Measurements from ENCODE around the gene LMAN2L. TPM values are rescaled to one million over a fixed set of nuclear protein-coding genes. Genes with fewer than 3 reads are reported as not detected.

Gene LMAN2L
- total and polyA plus RNA-seq, 9 donors, result 22.5 to 30.3 (median 27.7) TPM

DNA sequence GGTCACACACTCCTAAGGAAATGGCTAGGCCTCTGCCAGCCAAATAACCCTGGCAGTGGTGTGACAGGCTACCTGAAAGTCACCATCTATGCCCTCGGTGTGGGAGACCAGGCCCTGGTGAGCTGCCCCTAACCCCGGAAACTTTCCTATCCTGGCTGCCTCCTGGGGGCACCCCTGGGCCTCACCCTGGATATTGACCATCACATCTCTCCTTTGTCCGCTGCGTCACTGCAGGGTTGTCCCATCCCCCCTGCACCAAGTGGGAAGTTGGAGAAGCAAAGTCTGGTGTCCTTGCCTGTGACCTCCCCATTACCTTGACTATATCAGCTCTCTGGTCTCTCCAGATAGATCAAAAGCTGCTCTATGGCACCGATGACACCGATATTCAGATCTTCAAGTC, 78.5 kb downstream of the LMAN2L start:
- 70% methylated on average over 4 of the region's 6 CpGs for WGBS (ENCODE audit: insufficient coverage)
- Histone ChIP-seq H3K4me1 (ENCODE audit: control insufficient read depth, insufficient read depth, low read length) (no peaks in the 10 kb centered on the region), H3K27me3 (ENCODE audit: control insufficient read depth, insufficient read depth, low read length) (no peaks in the 10 kb centered on the region), H3K9me3 (replicated peaks; ENCODE audit: control insufficient read depth, low read depth, low read length) (no peaks in the 10 kb centered on the region), H3K4me3 (ENCODE audit: low read length) (no peak overlapping the region), H3K27ac (ENCODE audit: low read length) (no peak overlapping the region), H3K36me3 (ENCODE audit: control insufficient read depth, insufficient read depth, low read length) (no peaks in the 10 kb centered on the region)
- DNase-seq, result no peak

DNA sequence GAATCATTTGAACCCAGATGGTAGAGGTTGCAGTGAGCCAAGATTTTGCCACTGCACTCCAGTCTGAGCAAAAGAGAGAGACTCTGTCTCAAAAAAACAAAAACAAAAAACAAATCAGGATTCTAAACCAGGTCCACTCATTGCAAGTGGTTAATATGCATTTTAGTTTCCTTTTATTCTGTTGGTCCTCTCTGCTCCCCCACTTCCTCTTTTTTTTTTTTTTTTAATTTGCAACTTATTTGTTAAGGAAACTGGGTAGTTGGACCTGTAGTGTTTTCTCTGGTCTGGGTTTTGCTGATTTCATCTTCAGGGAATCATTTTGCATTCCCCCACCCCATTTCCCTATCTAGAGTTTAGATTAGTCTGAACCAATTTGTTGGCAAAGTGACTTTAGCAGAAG, 83.3 kb downstream of the LMAN2L start:
- DNase-seq, result no peak
- Histone ChIP-seq H3K9me3 (replicated peaks; ENCODE audit: control insufficient read depth, low read depth, low read length) (no peaks in the 10 kb centered on the region), H3K27ac (ENCODE audit: low read length) (no peak overlapping the region), H3K4me1 (ENCODE audit: control insufficient read depth, insufficient read depth, low read length) (no peaks in the 10 kb centered on the region), H3K36me3 (ENCODE audit: control insufficient read depth, insufficient read depth, low read length) (no peaks in the 10 kb centered on the region), H3K4me3 (ENCODE audit: low read length) (no peak overlapping the region), H3K27me3 (ENCODE audit: control insufficient read depth, insufficient read depth, low read length) (no peaks in the 10 kb centered on the region)

Other genes starting within 250 kb of the LMAN2L start
- 0.13 TPM for gene NEURL3, start 234.7 kb downstream of the LMAN2L start, total RNA-seq
- gene NEURL3, start 234.7 kb downstream of the LMAN2L start, polyA plus RNA-seq (ENCODE audit: insufficient read depth in 1 of 8, insufficient read length in 8 of 8, low replicate concordance in 1 of 8), result under 1 TPM in 5 of 8 donors, not detected in 3; 0.12 to 0.30 (median 0.15) TPM
- 11.3 TPM for gene ARID5A, start 203.3 kb downstream of the LMAN2L start, total RNA-seq
- 10 to 100 TPM; 10.8 to 26.7 (median 22.8) TPM for gene ARID5A, start 203.3 kb downstream of the LMAN2L start, polyA plus RNA-seq (ENCODE audit: insufficient read depth in 1 of 8, insufficient read length in 8 of 8, low replicate concordance in 1 of 8)
- 32.2 TPM for gene KANSL3, start 101.8 kb downstream of the LMAN2L start, total RNA-seq
- gene KANSL3, start 101.8 kb downstream of the LMAN2L start, polyA plus RNA-seq (ENCODE audit: insufficient read depth in 1 of 8, insufficient read length in 8 of 8, low replicate concordance in 1 of 8), result 10 to 100 TPM; 26.2 to 35.3 (median 30.3) TPM
- gene FER1L5, start 97.3 kb downstream of the LMAN2L start, total RNA-seq, result 0.98 TPM
- gene FER1L5, start 97.3 kb downstream of the LMAN2L start, polyA plus RNA-seq (ENCODE audit: insufficient read depth in 1 of 8, insufficient read length in 8 of 8, low replicate concordance in 1 of 8), result 1 to 10 TPM in 5 of 8 donors, under 1 TPM in 3; 0.17 to 3.9 (median 1.1) TPM
- 14.9 TPM for gene CNNM4, start 20.8 kb upstream of the LMAN2L start, total RNA-seq
- 10 to 100 TPM; 19.9 to 30.0 (median 25.0) TPM for gene CNNM4, start 20.8 kb upstream of the LMAN2L start, polyA plus RNA-seq (ENCODE audit: insufficient read depth in 1 of 8, insufficient read length in 8 of 8, low replicate concordance in 1 of 8)
- 4.9 TPM for gene CNNM3, start 76.2 kb upstream of the LMAN2L start, total RNA-seq
- 10 to 100 TPM; 13.5 to 22.2 (median 16.9) TPM for gene CNNM3, start 76.2 kb upstream of the LMAN2L start, polyA plus RNA-seq (ENCODE audit: insufficient read depth in 1 of 8, insufficient read length in 8 of 8, low replicate concordance in 1 of 8)
- 6.5 TPM for gene ANKRD23, start 104.0 kb upstream of the LMAN2L start, total RNA-seq
- gene ANKRD23, start 104.0 kb upstream of the LMAN2L start, polyA plus RNA-seq (ENCODE audit: insufficient read depth in 1 of 8, insufficient read length in 8 of 8, low replicate concordance in 1 of 8), result 1 to 10 TPM; 4.1 to 8.1 (median 7.0) TPM
- gene ANKRD39, start 118.0 kb upstream of the LMAN2L start, total RNA-seq, result 7.5 TPM
- 1 to 10 TPM; 5.9 to 7.7 (median 6.7) TPM for gene ANKRD39, start 118.0 kb upstream of the LMAN2L start, polyA plus RNA-seq (ENCODE audit: insufficient read depth in 1 of 8, insufficient read length in 8 of 8, low replicate concordance in 1 of 8)
- 26.3 TPM for gene SEMA4C, start 130.0 kb upstream of the LMAN2L start, total RNA-seq
- gene SEMA4C, start 130.0 kb upstream of the LMAN2L start, polyA plus RNA-seq (ENCODE audit: insufficient read depth in 1 of 8, insufficient read length in 8 of 8, low replicate concordance in 1 of 8), result 10 to 100 TPM; 28.6 to 39.1 (median 33.7) TPM
- gene FAM178B, start 246.5 kb upstream of the LMAN2L start, total RNA-seq, result 0.40 TPM
- gene FAM178B, start 246.5 kb upstream of the LMAN2L start, polyA plus RNA-seq (ENCODE audit: insufficient read depth in 1 of 8, insufficient read length in 8 of 8, low replicate concordance in 1 of 8), result 1 to 10 TPM in 4 of 8 donors, under 1 TPM in 4; 0.38 to 1.3 (median 0.94) TPM